WTC11 (cell line): Measurements from ENCODE around the gene FAM161B. TPM values are rescaled to one million over a fixed set of nuclear protein-coding genes. Genes with fewer than 3 reads are reported as not detected.
A peak's percentile ranks its signal among the peaks of the same experiment; 100 is the strongest.

Experiments
- AR ChIP-seq: fragments of 250-450 bp; sonication (Bioruptor Pico); IDR thresholded peaks from 2 replicates; pipeline ENCODE4 v1.9.0; 2021; ENCODE audit warnings: mild to moderate bottlenecking
- ATF1 ChIP-seq: sonication (generic); formaldehyde crosslinking; IDR thresholded peaks from 2 replicates; pipeline ENCODE4 v1.8.1; 2023; ENCODE audit warnings: mild to moderate bottlenecking, moderate library complexity, missing genetic modification reagents
- CBFB ChIP-seq: sonication (generic); formaldehyde crosslinking; IDR thresholded peaks from 2 replicates; pipeline ENCODE4 v1.8.1; 2022; ENCODE audit warnings: mild to moderate bottlenecking, low read depth, missing genetic modification reagents
- CDX4 ChIP-seq: fragments of 250-450 bp; sonication (Bioruptor Pico); IDR thresholded peaks from 2 replicates; pipeline ENCODE4 v1.9.0; 2021; ENCODE audit warnings: moderate library complexity, mild to moderate bottlenecking, inconsistent platforms, borderline replicate concordance
- FOXP1 ChIP-seq: sonication (generic); formaldehyde crosslinking; IDR thresholded peaks from 2 replicates; pipeline ENCODE4 v1.8.0; 2022; ENCODE audit warnings: missing genetic modification reagents, mild to moderate bottlenecking, moderate library complexity, borderline replicate concordance
- GTF2I ChIP-seq: fragments of 250-450 bp; sonication (Bioruptor Pico); conservative IDR thresholded peaks from 2 replicates; pipeline ENCODE4 v1.4.0; 2021; ENCODE audit warnings: mild to moderate bottlenecking
- HMGA2 ChIP-seq: fragments of 250-450 bp; sonication (Bioruptor Pico); IDR thresholded peaks from 2 replicates; pipeline ENCODE4 v1.4.0; 2021; ENCODE audit warnings: mild to moderate bottlenecking, moderate library complexity
- NFATC4 ChIP-seq: fragments of 250-450 bp; sonication (Bioruptor Pico); IDR thresholded peaks from 2 replicates; pipeline ENCODE4 v1.9.0; 2021; ENCODE audit warnings: mild to moderate bottlenecking
- NFE2L1 ChIP-seq: sonication (generic); formaldehyde crosslinking; IDR thresholded peaks from 2 replicates; pipeline ENCODE4 v1.8.1; 2023; ENCODE audit warnings: missing genetic modification reagents
- OVOL2 ChIP-seq: fragments of 250-450 bp; sonication (Bioruptor Pico); IDR thresholded peaks from 2 replicates; pipeline ENCODE4 v1.9.0; 2021; ENCODE audit warnings: mild to moderate bottlenecking, borderline replicate concordance
- PRRX2 ChIP-seq: fragments of 250-450 bp; sonication (Bioruptor Pico); IDR thresholded peaks from 2 replicates; pipeline ENCODE4 v1.8.0; 2021; ENCODE audit warnings: mild to moderate bottlenecking
- SMAD3 ChIP-seq: sonication (generic); formaldehyde crosslinking; IDR thresholded peaks from 2 replicates; pipeline ENCODE4 v1.8.0; 2022; ENCODE audit warnings: missing genetic modification reagents, mild to moderate bottlenecking, borderline replicate concordance
- SP1 ChIP-seq: sonication (generic); formaldehyde crosslinking; conservative IDR thresholded peaks from 2 replicates; pipeline ENCODE4 v1.8.1; 2022; ENCODE audit warnings: missing genetic modification reagents
- TEAD4 ChIP-seq: sonication (generic); formaldehyde crosslinking; IDR thresholded peaks from 2 replicates; pipeline ENCODE4 v1.8.0; 2022; ENCODE audit warnings: mild to moderate bottlenecking, missing genetic modification reagents
- TP53 ChIP-seq: sonication (generic); formaldehyde crosslinking; IDR thresholded peaks from 2 replicates; pipeline ENCODE4 v1.8.1; 2023; ENCODE audit warnings: mild to moderate bottlenecking, missing genetic modification reagents
- ZBTB21 ChIP-seq: sonication (generic); formaldehyde crosslinking; IDR thresholded peaks from 2 replicates; pipeline ENCODE4 v1.8.1; 2023; ENCODE audit warnings: mild to moderate bottlenecking, missing genetic modification reagents, borderline replicate concordance
- ZNF219 ChIP-seq: sonication (generic); formaldehyde crosslinking; IDR thresholded peaks from 2 replicates; pipeline ENCODE4 v1.8.0; 2023; ENCODE audit warnings: missing genetic modification reagents, mild to moderate bottlenecking, borderline replicate concordance
- ZNF281 ChIP-seq: sonication (generic); formaldehyde crosslinking; IDR thresholded peaks from 2 replicates; pipeline ENCODE4 v1.8.0; 2023; ENCODE audit warnings: mild to moderate bottlenecking, missing genetic modification reagents
- total RNA-seq: library from RNA; stranded (reverse); gene quantifications from 3 replicates; pipeline ENCODE4 v1.2.3, GENCODE V29; 2021
- TF ChIP-seq, protein P1 (sequence below): sonication (generic); formaldehyde crosslinking; IDR thresholded peaks from 2 replicates; pipeline ENCODE4 v1.8.1; 2022; ENCODE audit warnings: low read depth, mild to moderate bottlenecking, moderate library complexity, missing genetic modification reagents, borderline replicate concordance
- TF ChIP-seq, protein P2 (sequence below): sonication (generic); formaldehyde crosslinking; IDR thresholded peaks from 2 replicates; pipeline ENCODE4 v1.8.1; 2022; ENCODE audit warnings: mild to moderate bottlenecking, moderate library complexity, missing genetic modification reagents
- TF ChIP-seq, protein P3 (sequence below): sonication (generic); formaldehyde crosslinking; IDR thresholded peaks from 2 replicates; pipeline ENCODE4 v1.8.1; 2022; ENCODE audit warnings: mild to moderate bottlenecking, missing genetic modification reagents, moderate library complexity, borderline replicate concordance
- TF ChIP-seq, protein P4 (sequence below): fragments of 200-600 bp; IDR thresholded peaks from 2 replicates; pipeline ENCODE4 v1.8.0; 2022; ENCODE audit warnings: antibody characterized with exemption

FAM161B gene
- total RNA-seq, 1 experiment from 2014 or later: 0.26 TPM

DNA sequence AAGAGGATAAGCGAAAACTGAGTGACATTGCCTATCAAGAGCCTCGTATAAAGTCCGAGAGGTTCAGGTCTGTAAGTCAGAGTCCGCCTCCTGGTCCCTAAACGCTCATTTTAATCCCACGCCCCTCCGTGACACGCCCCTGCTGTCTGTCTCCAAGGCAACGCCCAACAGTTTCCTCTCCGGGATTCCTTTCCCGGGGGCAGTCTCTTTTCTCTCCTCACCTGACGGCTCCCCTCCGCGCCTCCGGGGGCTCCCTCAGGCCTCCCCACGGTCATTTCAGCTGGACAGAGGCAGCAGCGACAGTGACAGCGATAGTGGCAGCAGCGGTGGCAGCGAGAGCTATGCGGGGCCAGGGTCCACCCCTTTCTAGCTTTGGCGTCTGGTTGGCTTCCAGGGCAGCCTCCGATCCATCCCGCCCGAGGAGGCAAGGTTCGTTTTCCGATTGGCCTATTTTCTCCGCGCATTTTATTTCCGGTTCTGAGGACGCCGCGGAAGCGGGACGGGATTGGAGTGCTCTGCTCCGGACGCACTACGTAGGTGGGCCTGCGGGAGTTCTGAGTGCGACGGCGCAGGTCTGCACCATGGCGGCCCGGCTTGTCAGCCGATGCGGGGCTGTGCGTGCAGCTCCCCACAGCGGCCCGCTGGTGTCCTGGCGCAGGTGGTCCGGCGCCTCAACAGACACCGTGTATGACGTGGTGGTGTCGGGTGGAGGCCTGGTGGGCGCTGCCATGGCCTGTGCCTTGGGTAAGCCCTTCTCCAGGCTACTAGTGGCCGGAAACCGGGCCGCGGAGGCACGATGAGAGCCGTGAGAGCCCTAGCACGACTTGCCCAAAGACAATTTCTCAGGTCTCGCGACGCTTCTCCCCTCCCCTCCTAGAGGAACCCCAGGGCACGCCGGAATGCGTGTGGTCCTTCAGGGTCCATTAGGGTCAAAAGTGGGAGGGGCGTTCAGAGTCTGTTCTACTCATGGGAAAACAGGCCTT, at the start of gene FAM161B, which contains the start of gene COQ6 (continued):
- TF ChIP-seq ZNF219 (CRISPR knock-in tag) (no peak), NFATC4 (no peak), OVOL2 (CRISPR knock-in tag) (no peak), SMAD3 (peak; percentile 49; the same call in 1 of the 2 replicates), ATF1 (CRISPR knock-in tag) (no peak), GTF2I (no peak), CDX4 (CRISPR knock-in tag) (no peak), FOXP1 (CRISPR knock-in tag) (peak; percentile 71), SP1 (CRISPR knock-in tag) (peak; percentile 78), PRRX2 (CRISPR knock-in tag) (no peak), TP53 (CRISPR knock-in tag) (no peak), NFE2L1 (CRISPR knock-in tag) (0 out of 2 replicates have a peak, but pooled peaks have one; percentile 11), HMGA2 (CRISPR knock-in tag) (no peak), TEAD4 (CRISPR knock-in tag) (0 out of 2 replicates have a peak, but pooled peaks have one; percentile 52), ZNF281 (CRISPR knock-in tag) (no peak), CBFB (CRISPR knock-in tag) (no peak), AR (no peak), ZBTB21 (no peak)
- TF ChIP-seq, protein P1, sequence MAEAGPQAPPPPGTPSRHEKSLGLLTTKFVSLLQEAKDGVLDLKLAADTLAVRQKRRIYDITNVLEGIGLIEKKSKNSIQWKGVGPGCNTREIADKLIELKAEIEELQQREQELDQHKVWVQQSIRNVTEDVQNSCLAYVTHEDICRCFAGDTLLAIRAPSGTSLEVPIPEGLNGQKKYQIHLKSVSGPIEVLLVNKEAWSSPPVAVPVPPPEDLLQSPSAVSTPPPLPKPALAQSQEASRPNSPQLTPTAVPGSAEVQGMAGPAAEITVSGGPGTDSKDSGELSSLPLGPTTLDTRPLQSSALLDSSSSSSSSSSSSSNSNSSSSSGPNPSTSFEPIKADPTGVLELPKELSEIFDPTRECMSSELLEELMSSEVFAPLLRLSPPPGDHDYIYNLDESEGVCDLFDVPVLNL (CRISPR knock-in tag): 0 out of 2 replicates have a peak, but pooled peaks have one; percentile 30
- TF ChIP-seq, protein P2, sequence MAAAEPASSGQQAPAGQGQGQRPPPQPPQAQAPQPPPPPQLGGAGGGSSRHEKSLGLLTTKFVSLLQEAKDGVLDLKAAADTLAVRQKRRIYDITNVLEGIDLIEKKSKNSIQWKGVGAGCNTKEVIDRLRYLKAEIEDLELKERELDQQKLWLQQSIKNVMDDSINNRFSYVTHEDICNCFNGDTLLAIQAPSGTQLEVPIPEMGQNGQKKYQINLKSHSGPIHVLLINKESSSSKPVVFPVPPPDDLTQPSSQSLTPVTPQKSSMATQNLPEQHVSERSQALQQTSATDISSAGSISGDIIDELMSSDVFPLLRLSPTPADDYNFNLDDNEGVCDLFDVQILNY (CRISPR knock-in tag): no peak
- TF ChIP-seq, protein P3, sequence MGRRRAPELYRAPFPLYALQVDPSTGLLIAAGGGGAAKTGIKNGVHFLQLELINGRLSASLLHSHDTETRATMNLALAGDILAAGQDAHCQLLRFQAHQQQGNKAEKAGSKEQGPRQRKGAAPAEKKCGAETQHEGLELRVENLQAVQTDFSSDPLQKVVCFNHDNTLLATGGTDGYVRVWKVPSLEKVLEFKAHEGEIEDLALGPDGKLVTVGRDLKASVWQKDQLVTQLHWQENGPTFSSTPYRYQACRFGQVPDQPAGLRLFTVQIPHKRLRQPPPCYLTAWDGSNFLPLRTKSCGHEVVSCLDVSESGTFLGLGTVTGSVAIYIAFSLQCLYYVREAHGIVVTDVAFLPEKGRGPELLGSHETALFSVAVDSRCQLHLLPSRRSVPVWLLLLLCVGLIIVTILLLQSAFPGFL (CRISPR knock-in tag): 0 out of 2 replicates have a peak, but pooled peaks have one; percentile 29
- TF ChIP-seq, protein P4, sequence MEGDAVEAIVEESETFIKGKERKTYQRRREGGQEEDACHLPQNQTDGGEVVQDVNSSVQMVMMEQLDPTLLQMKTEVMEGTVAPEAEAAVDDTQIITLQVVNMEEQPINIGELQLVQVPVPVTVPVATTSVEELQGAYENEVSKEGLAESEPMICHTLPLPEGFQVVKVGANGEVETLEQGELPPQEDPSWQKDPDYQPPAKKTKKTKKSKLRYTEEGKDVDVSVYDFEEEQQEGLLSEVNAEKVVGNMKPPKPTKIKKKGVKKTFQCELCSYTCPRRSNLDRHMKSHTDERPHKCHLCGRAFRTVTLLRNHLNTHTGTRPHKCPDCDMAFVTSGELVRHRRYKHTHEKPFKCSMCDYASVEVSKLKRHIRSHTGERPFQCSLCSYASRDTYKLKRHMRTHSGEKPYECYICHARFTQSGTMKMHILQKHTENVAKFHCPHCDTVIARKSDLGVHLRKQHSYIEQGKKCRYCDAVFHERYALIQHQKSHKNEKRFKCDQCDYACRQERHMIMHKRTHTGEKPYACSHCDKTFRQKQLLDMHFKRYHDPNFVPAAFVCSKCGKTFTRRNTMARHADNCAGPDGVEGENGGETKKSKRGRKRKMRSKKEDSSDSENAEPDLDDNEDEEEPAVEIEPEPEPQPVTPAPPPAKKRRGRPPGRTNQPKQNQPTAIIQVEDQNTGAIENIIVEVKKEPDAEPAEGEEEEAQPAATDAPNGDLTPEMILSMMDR: no peak
